GM12892 (cell line): ENCODE measurements around the gene GRK4.
"Not testable (repeated sequence)": the region's sequence is repeated elsewhere in the genome, so short reads cannot be mapped to it uniquely, and the experiment has no call there.

Source experiments
- POLR2A ChIP-seq: IDR thresholded peaks from 2 replicates; pipeline ENCODE4 v1.6.1; 2011; ENCODE audit warnings: low read depth, low read length, control low read depth
- POLR2AphosphoS5 ChIP-seq: IDR thresholded peaks from 2 replicates; pipeline ENCODE4 v1.6.1; 2011; ENCODE audit warnings: low read depth, low read length, control low read depth
- TAF1 ChIP-seq: IDR thresholded peaks from 2 replicates; pipeline ENCODE4 v1.6.1; 2011; ENCODE audit warnings: low read depth, mild to moderate bottlenecking, control low read depth, low read length, borderline replicate concordance

GRCh38 chr4:3051141-3051897 is 87.9 kb downstream of the GRK4 start:
- not testable (repeated sequence) for TF ChIP-seq POLR2AphosphoS5, POLR2A, TAF1
